OCI-LY1 (cell line): ENCODE measurements around the gene RBM34.

Experiments used
- H2AFZ ChIP-seq: fragments of 200-600 bp; sonication (generic), shearing (Covaris generic); 2 replicates; pipeline ENCODE4 v1.6.0; 2014; ENCODE audit warnings: antibody characterized with exemption, mild to moderate bottlenecking, low read length
- H3F3A ChIP-seq: fragments of 200-600 bp; sonication (generic), shearing (Covaris generic); 2 replicates; pipeline ENCODE4 v1.6.0; 2014; ENCODE audit warnings: mild to moderate bottlenecking, antibody characterized with exemption, low read length, moderate library complexity; ENCODE audit not compliant: insufficient read depth
- H3K27ac ChIP-seq: fragments of 200-600 bp; sonication (generic); 2 replicates; pipeline ENCODE4 v1.5.1; 2014; ENCODE audit warnings: low read length, mixed run types, mild to moderate bottlenecking, low read depth; ENCODE audit not compliant: poor library complexity, severe bottlenecking
- H3K27me3 ChIP-seq: fragments of 200-600 bp; sonication (generic); 2 replicates; pipeline ENCODE4 v1.6.0; 2014; ENCODE audit warnings: antibody characterized with exemption, mild to moderate bottlenecking, low read length, moderate library complexity; ENCODE audit not compliant: insufficient read depth
- H3K36me3 ChIP-seq: fragments of 200-600 bp; sonication (generic); 2 replicates; pipeline ENCODE4 v1.6.1; 2014; ENCODE audit warnings: mild to moderate bottlenecking, antibody characterized with exemption, low read length, moderate library complexity, mixed read lengths; ENCODE audit not compliant: insufficient read depth
- H3K4me1 ChIP-seq: fragments of 200-600 bp; sonication (generic); 2 replicates; pipeline ENCODE4 v1.5.1; 2014; ENCODE audit warnings: mild to moderate bottlenecking, low read length, moderate library complexity; ENCODE audit not compliant: insufficient read depth, severe bottlenecking
- H3K4me2 ChIP-seq: fragments of 200-600 bp; sonication (generic), shearing (Covaris generic); 2 replicates; pipeline ENCODE4 v1.6.1; 2014; ENCODE audit warnings: low read length
- H3K4me3 ChIP-seq: fragments of 200-600 bp; sonication (generic); 2 replicates; pipeline ENCODE4 v1.5.1; 2014; ENCODE audit warnings: low read length, low read depth, mild to moderate bottlenecking, mixed read lengths; ENCODE audit not compliant: poor library complexity, severe bottlenecking
- H3K79me2 ChIP-seq: fragments of 200-600 bp; shearing (Covaris generic); 2 replicates; pipeline ENCODE4 v1.6.1; 2016; ENCODE audit warnings: mixed run types, low read length, mixed read lengths; ENCODE audit not compliant: insufficient read depth
- H3K9ac ChIP-seq: fragments of 200-600 bp; sonication (generic), shearing (Covaris generic); 2 replicates; pipeline ENCODE4 v1.6.1; 2014; ENCODE audit warnings: mild to moderate bottlenecking, low read length, mixed read lengths
- H3K9me2 ChIP-seq: fragments of 200-600 bp; sonication (generic), shearing (Covaris generic); 2 replicates; pipeline ENCODE4 v1.6.1; 2014; ENCODE audit warnings: low read depth, mild to moderate bottlenecking, low read length, mixed read lengths
- H3K9me3 ChIP-seq: fragments of 200-600 bp; shearing (Covaris generic); 2 replicates; pipeline ENCODE4 v1.6.1; 2014; ENCODE audit warnings: low read length, mixed read lengths
- H4K20me1 ChIP-seq: fragments of 200-600 bp; sonication (generic), shearing (Covaris generic); 2 replicates; pipeline ENCODE4 v1.6.0; 2016; ENCODE audit warnings: mild to moderate bottlenecking, low read length; ENCODE audit not compliant: insufficient read depth
- CTCF ChIP-seq: fragments of 200-600 bp; sonication (generic), shearing (Covaris generic); IDR thresholded peaks from 2 replicates; pipeline ENCODE4 v1.5.1; 2017; ENCODE audit warnings: mild to moderate bottlenecking, antibody characterized with exemption, low read length, moderate library complexity, mixed read lengths
- EZH2 ChIP-seq: fragments of 200-600 bp; sonication (generic), shearing (Covaris generic); IDR thresholded peaks from 2 replicates; pipeline ENCODE4 v1.8.0; 2017; ENCODE audit warnings: borderline replicate concordance, mixed run types, mild to moderate bottlenecking, antibody characterized with exemption, low read length, moderate library complexity, mixed read lengths

RBM34 gene

DNA sequence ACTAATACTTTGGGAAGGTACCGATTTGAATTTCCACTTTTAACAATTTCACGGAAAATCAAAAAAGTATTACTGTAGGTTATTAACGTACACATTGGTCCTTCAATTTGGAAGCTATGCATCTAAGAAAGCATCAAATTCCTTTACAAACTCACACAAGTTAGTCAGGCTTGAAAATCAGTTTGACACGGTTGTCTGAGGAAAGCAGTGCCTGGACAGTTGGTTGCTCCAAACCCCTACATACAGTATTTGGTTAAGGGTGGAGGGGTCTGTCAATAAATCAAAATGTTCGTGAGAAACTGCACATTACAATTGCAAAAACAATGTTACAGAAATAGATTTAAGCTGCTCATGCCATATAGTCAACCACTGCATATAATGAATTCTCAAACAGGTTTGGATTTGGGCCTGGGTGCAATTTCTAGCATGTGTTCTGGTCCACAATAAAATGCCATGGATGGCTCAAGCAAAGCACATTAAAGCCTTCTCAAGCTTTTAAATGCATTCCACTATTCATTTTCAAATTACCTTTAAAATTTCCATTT lies 19.9 kb upstream of the RBM34 start:
- Histone ChIP-seq H3K4me3 (no peak overlapping the region), H3K36me3 (peaks cover 50% of the 10 kb centered on the region), H4K20me1 (no peaks in the 10 kb centered on the region), H2AFZ (no peak overlapping the region), H3K79me2 (no peaks in the 10 kb centered on the region), H3K27me3 (no peaks in the 10 kb centered on the region), H3K9me3 (no peaks in the 10 kb centered on the region), H3K9me2 (no peaks in the 10 kb centered on the region), H3K4me1 (no peaks in the 10 kb centered on the region), H3K4me2 (no peak overlapping the region), H3K27ac (no peak overlapping the region), H3F3A (no peaks in the 10 kb centered on the region; the same call in 1 of the 2 replicates), H3K9ac (no peak overlapping the region)
- no peak for TF ChIP-seq CTCF
- TF ChIP-seq EZH2 = no peak

- Histone ChIP-seq H3K27me3 (no peaks in the 10 kb centered on the region), H3K4me3 (no peak overlapping the region), H3K4me1 (no peaks in the 10 kb centered on the region), H3K79me2 (no peaks in the 10 kb centered on the region), H3K27ac (no peak overlapping the region), H3K9me2 (no peaks in the 10 kb centered on the region), H3K36me3 (peaks cover 69% of the 10 kb centered on the region), H3F3A (no peaks in the 10 kb centered on the region; the same call in 1 of the 2 replicates), H3K9me3 (no peaks in the 10 kb centered on the region), H3K4me2 (no peak overlapping the region), H3K9ac (no peak overlapping the region), H2AFZ (no peak overlapping the region), H4K20me1 (no peaks in the 10 kb centered on the region)
- TF ChIP-seq EZH2 = no peak
- TF ChIP-seq CTCF = no peak
Measured at GRCh38 chr1:235176486-235176885, 15.4 kb upstream of the RBM34 start.

GRCh38 chr1:235169986-235170385 lies 8.9 kb upstream of the RBM34 start:
- Histone ChIP-seq H3K4me1 (no peaks in the 10 kb centered on the region), H3K79me2 (no peaks in the 10 kb centered on the region), H3K27ac (no peak overlapping the region), H3K27me3 (no peaks in the 10 kb centered on the region), H3K4me2 (no peak overlapping the region), H3K4me3 (no peak overlapping the region), H3K9ac (no peak overlapping the region), H2AFZ (no peak overlapping the region), H3F3A (no peaks in the 10 kb centered on the region), H3K9me3 (no peaks in the 10 kb centered on the region), H3K36me3 (peaks cover 72% of the 10 kb centered on the region), H3K9me2 (no peaks in the 10 kb centered on the region), H4K20me1 (no peaks in the 10 kb centered on the region)
- TF ChIP-seq EZH2 = no peak
- no peak for TF ChIP-seq CTCF
